LNCaP clone FGC (cell line): ENCODE data around the gene CCDC78.
"Not testable (repeated sequence)": the region's sequence is repeated elsewhere in the genome, so short reads cannot be mapped to it uniquely, and the experiment has no call there.

ENCODE experiments used
- DNase-seq: peaks from one replicate; pipeline ENCODE4 v3.0.0-alpha.2; 2011; ENCODE audit warnings: low read depth
- H3K4me3 ChIP-seq: 2 replicates; pipeline ENCODE4 v1.5.1; 2011; ENCODE audit warnings: mild to moderate bottlenecking, low read depth, low read length, control low read depth
- TF ChIP-seq, protein P1 (sequence below): IDR thresholded peaks from 2 replicates; pipeline ENCODE4 v1.5.1; 2012; ENCODE audit warnings: mild to moderate bottlenecking; ENCODE audit not compliant: control insufficient read depth, insufficient read depth; ENCODE audit errors: extremely low read depth

The CCDC78 gene

GRCh38 chr16:760065-760464, 33.8 kb upstream of the CCDC78 start:
- DNase-seq, result no peak
- TF ChIP-seq, protein P1, sequence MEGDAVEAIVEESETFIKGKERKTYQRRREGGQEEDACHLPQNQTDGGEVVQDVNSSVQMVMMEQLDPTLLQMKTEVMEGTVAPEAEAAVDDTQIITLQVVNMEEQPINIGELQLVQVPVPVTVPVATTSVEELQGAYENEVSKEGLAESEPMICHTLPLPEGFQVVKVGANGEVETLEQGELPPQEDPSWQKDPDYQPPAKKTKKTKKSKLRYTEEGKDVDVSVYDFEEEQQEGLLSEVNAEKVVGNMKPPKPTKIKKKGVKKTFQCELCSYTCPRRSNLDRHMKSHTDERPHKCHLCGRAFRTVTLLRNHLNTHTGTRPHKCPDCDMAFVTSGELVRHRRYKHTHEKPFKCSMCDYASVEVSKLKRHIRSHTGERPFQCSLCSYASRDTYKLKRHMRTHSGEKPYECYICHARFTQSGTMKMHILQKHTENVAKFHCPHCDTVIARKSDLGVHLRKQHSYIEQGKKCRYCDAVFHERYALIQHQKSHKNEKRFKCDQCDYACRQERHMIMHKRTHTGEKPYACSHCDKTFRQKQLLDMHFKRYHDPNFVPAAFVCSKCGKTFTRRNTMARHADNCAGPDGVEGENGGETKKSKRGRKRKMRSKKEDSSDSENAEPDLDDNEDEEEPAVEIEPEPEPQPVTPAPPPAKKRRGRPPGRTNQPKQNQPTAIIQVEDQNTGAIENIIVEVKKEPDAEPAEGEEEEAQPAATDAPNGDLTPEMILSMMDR, result no peak
- H3K4me3 ChIP-seq, result no peak overlapping the region

GRCh38 chr16:759110-759910, 33.1 kb upstream of the CCDC78 start:
- H3K4me3 ChIP-seq, result no peak overlapping the region
- TF ChIP-seq, protein P1, result no peak
- no peak for DNase-seq

DNA sequence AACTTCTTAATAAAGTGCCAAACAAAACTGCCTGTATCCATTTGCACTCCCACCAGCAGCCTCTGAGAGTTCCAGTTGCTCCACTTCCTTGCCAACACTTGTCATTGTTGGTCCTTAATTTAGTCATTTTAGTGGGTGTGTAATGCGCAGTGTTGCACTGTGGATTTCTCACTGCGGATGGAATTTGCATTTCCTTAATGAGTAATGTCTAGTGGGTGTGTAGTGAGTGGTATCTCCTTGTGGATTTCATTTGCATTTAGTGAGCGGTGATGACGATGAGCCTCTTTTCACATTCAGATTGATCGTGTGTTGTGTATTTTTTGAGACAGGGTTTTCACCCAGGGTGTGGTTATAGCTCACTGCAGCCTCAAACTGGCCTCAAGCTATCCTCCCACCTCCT, 30.2 kb upstream of the CCDC78 start:
- TF ChIP-seq, protein P1, result no peak
- DNase-seq, result no peak
- H3K4me3 ChIP-seq, result no peak overlapping the region

DNA sequence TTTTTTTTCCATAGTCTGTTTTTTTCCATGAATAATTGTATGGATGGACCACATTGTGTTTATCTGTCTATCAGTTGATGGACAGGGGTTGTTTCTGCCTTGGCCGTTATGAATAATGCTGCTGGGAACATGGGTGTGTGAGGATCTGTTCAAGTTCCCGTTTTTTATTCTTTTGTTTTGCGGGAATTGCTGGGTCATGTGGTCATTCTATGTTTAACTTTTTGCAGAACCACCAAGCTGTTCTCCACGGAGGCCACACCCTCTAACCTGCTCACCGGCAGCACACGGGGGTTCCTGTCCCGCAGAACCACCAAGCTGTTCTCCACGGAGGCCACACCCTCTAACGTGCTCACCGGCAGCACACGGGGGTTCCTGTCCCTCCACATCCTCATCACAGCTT, 28.4 kb upstream of the CCDC78 start:
- DNase-seq, result no peak
- TF ChIP-seq, protein P1, result no peak

GRCh38 chr16:754121-754607, 27.9 kb upstream of the CCDC78 start:
- not testable (repeated sequence) for DNase-seq

More for the DNA sequence above, 28.4 kb upstream of the CCDC78 start:
- H3K4me3 ChIP-seq, result no peak overlapping the region

DNA sequence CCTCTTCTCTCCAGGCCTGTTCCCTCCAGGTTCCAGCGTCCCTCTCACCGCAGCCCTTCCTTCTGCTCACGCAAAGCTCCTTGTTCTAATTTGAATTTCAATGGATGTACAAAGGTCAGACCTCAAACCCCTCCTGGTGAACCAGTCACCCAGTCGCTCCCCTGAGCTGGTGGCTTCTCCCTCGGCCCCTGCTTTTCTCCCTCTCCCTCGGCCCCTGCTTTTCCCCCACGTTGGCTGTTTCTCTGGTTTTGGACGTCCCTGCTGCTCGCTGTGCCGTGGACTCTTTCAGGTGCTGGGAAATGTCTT, 25.7 kb upstream of the CCDC78 start:
- H3K4me3 ChIP-seq, result no peak overlapping the region
- no peak for DNase-seq
- TF ChIP-seq, protein P1, result no peak

More at GRCh38 chr16:754121-754607, 27.9 kb upstream of the CCDC78 start:
- not testable (repeated sequence) for H3K4me3 ChIP-seq

GRCh38 chr16:751152-752006, 25.1 kb upstream of the CCDC78 start:
- TF ChIP-seq, protein P1, result no peak
- DNase-seq, result no peak

More at GRCh38 chr16:751152-752006, 25.1 kb upstream of the CCDC78 start:
- no peak overlapping the region for H3K4me3 ChIP-seq
